ENCODE results near the gene SUMO3.

GRCh38 chr21:44763451-44764318 lies 54.2 kb downstream of the SUMO3 start:
- TF ChIP-seq CTCF (IDR thresholded peaks at IDR 0.05) (no peak), POLR2AphosphoS5 (IDR thresholded peaks at IDR 0.05; ENCODE audit: low read depth, low read length) (no peak), SIN3A (IDR thresholded peaks at IDR 0.05; ENCODE audit: borderline replicate concordance, insufficient read depth, low read depth, low read length) (no peak), TCF7L2 (IDR thresholded peaks at IDR 0.05; ENCODE audit: low read depth, low read length) (no peak)
- TF ChIP-seq, protein P1, sequence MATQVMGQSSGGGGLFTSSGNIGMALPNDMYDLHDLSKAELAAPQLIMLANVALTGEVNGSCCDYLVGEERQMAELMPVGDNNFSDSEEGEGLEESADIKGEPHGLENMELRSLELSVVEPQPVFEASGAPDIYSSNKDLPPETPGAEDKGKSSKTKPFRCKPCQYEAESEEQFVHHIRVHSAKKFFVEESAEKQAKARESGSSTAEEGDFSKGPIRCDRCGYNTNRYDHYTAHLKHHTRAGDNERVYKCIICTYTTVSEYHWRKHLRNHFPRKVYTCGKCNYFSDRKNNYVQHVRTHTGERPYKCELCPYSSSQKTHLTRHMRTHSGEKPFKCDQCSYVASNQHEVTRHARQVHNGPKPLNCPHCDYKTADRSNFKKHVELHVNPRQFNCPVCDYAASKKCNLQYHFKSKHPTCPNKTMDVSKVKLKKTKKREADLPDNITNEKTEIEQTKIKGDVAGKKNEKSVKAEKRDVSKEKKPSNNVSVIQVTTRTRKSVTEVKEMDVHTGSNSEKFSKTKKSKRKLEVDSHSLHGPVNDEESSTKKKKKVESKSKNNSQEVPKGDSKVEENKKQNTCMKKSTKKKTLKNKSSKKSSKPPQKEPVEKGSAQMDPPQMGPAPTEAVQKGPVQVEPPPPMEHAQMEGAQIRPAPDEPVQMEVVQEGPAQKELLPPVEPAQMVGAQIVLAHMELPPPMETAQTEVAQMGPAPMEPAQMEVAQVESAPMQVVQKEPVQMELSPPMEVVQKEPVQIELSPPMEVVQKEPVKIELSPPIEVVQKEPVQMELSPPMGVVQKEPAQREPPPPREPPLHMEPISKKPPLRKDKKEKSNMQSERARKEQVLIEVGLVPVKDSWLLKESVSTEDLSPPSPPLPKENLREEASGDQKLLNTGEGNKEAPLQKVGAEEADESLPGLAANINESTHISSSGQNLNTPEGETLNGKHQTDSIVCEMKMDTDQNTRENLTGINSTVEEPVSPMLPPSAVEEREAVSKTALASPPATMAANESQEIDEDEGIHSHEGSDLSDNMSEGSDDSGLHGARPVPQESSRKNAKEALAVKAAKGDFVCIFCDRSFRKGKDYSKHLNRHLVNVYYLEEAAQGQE (IDR thresholded peaks at IDR 0.05; ENCODE audit: insufficient read depth in 1 of 2, low read depth in 2 of 2, low read length in 1 of 2): no peak

Measured in Panc1 (cell line).